HG02642 (cell line): ENCODE data around the gene CBFB.
A peak's percentile ranks its signal among the peaks of the same experiment; 100 is the strongest.
"Not testable (repeated sequence)": the region's sequence is repeated elsewhere in the genome, so short reads cannot be mapped to it uniquely, and the experiment has no call there.

Experiments
- ATAC-seq: cut with Tn5 transposase; IDR thresholded peaks from one replicate; pipeline ENCODE4 v1.9.1; 2021; ENCODE audit warnings: mild to moderate bottlenecking; ENCODE audit not compliant: unreplicated experiment, poor library complexity

Gene CBFB

GRCh38 chr16:67028696-67029253, at the start of gene CBFB:
Gene CBFB, plus strand, starts transcription at chr16:67029149. Its CDS starts 259 bp downstream, at chr16:67029408.
- peak; percentile 81 for ATAC-seq

DNA sequence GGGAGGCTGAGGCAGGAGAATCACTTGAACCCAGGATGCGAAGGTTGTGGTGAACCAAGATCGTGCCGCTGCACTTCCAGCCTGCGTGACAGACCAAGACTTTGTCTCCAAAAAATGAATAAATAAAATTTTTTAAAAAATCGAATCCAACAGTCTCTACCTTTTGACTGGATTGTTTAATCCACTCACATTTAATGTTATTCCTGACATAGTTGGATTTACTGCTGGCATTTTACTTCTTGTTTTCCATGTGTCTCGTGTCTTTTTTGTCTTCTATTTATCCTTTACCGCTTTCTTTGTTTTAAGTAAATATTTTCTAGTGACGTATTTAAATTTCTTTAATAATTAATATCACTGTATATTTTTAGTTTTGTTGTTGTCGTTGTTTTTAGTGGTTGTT, 45.9 kb upstream of the CBFB start:
- ATAC-seq = no peak

GRCh38 chr16:66984892-66985311, 44.0 kb upstream of the CBFB start:
- ATAC-seq = no peak

- no peak for ATAC-seq
Measured at GRCh38 chr16:66986559-66986958, 42.4 kb upstream of the CBFB start.

- ATAC-seq = no peak
Measured at GRCh38 chr16:66988197-66988788, 40.7 kb upstream of the CBFB start, which contains the start of gene CES4A. Gene CES4A, plus strand, starts transcription at chr16:66988589. Its CDS starts 184 bp downstream, at chr16:66988773.

DNA sequence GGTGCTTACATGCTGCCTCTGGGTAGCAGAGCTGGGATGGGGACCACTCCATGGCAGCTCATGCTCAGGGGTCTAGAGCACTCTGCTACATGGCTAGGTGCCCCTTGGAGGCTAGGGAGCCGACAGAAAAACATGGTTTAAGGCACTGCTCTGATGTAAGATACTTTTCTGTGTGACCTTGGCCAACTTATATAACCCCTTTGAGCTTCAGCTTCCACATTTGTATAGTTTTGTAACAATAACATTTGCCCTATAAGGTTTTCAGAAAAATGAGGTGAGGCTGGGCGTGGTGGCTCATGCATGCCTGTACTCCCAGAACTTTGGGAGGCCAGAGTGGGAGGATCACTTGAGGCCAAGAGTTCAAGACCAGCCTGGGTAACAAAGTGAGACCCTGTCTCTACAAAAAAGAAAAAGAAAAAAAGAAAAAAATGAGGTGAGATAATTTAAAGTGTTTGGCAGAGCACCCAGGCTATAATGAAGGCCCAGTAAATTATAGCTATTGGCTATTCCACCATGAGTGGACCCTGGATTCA, 37.3 kb upstream of the CBFB start:
- no peak for ATAC-seq

DNA sequence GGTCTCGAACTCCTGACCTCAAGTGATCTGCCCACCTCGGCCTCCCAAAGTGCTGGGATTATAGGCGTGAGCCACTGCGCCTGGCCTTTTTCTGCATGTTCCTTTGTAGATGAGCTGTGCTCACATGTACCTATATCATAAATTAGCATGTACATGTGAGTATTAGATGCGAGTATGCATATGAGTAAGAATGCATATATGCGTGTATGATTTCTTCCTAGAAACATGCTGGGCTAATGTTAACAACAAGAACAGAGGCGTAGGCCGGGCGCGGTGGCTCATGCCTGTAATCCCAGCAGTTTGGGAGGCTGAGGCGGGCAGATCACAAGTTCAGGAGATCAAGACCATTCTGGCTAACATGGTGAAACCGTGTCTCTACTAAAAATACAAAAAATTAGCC, 35.4 kb upstream of the CBFB start:
- not testable (repeated sequence) for ATAC-seq

DNA sequence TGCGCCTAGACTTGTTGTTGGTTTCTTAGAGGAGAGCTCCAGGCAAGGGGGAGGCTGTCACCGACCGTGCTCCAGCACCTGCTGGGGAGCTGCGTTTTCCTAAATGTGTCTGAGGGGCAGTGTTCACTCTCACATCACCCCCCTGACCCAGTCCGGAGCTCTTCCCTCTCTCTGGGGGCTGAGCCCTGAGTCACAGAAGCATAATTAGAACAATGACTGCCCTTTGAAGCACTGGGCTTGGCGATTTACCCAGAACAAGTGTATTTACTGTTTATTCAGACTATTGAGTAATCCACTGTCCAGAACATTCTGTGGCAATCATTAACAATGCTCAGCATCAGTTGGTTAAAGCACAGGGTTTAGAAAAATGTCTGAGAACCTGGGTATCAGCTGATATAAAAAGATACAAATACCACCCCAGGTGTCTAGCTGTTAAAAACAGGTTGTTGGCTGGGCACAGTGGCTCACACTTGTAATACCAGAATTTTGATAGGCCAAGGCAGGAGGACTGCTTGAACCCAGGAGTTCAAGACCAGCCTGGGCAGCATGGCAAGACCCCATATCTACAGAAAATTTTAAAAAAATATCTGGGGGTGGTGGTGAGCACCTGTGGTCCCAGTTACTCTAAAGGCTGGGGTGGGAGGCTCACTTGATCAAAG, 32.5 kb upstream of the CBFB start:
- no peak for ATAC-seq

DNA sequence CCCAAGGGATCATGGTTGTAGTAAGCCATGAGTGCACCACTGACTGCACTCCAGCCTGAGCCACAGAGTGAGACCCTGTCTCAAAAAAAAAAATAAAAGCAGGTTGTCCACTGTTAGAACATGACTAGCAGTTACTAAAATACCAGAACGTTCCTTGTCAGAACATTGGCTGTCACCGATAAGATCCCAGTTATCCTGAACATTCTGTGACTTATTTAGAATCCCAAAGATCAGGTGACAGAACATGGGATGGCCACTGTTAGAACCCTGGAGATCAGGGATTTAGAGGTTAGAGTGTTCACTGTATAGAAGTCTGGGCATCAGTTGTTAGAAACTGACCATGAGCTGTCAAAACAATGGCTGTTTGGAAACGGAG, 32.0 kb upstream of the CBFB start:
- ATAC-seq = no peak

GRCh38 chr16:67000384-67001351, 28.3 kb upstream of the CBFB start:
- ATAC-seq = no peak

DNA sequence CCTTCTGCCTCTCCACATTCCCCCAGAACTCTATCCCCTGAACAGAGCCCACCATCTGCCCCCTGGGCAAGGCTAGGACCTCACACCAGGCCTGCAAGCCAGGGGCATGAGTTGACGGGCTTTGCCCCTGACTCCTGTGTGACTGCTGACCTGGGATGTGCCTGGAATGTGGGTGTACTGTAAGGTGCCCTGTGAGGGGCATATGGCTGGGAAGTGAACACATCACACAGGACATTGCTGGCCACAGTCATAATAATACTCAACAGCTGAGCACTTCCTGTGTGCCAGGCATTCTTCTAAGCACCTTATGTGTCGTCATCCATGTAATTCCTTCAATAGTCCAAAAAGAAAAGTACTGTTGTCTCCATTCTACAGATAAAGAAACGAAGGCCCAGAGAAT, 27.2 kb upstream of the CBFB start:
- ATAC-seq = no peak

DNA sequence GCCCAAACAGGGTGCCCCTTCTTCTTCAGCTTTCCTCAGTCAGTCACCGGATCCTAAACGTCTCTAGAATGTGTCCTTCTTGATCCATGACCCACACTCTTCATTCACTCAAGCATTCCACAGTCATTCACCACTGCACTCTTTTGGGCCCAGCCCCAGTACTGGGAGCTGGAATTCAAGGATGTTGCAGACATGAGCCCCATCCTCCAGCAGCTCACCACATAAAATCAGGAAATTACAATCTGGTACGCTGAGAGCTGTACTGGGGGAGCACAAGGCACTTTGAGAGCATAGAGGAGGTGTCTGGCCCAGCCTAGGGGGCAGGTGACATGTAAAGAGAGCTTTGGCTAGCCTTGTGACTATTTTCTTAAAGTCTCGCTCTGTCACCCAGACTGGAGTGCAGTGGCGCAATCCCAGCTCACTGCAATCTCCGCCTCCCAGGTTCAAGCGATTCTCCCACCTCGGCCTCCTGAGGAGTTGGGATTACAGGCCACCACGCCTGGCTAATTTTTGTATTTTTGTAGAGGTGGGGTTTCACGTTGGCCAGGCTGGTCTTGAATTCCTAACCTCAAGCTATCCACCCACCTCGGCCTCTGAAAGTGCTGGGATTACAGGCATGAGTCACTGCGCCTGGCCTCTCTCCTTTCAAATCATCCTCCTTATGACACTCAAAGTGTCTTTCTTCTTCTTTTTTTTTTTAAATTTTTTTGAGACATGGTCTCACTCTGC, 21.9 kb upstream of the CBFB start:
- ATAC-seq = no peak

DNA sequence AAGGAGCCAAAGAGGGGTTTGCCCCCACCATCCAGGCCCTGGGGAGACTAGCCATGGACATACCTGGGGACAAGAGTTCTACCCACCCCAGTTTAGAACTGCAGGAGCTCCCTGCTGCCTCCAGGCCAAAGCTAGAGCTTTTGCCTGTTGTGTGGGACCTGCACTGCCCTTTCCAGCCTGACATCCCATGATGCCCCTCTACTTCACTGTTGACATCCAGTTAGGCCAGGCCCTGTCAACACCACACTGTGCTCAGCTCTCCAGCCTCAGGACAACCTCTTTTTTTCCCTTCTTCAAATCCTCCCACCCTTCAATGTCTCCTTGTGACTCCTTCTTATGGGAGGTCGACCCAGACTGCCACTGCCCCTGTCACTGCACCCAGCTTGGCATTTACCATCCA, 19.8 kb upstream of the CBFB start:
- no peak for ATAC-seq

DNA sequence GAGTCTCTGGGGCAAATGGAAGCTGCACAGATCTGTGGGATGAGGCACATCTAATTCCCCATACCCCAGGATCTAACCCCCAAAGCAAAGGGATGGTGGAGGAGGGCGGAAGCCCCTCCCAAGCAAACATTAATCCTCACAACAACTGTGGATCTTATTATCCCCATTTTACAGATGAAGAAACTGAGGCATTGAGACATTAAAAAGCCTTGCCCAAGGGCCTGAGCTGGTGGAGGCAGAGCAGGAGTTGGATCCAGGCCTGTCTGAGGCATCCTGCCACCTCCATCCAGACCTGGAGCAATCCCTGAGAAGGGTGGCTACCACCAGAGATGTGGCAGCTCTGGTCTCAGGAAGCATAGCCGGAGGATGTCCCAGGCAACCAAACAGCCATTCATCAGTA, 17.7 kb upstream of the CBFB start:
- ATAC-seq = no peak

- no peak for ATAC-seq
Measured at GRCh38 chr16:67013233-67013822, 15.6 kb upstream of the CBFB start.

DNA sequence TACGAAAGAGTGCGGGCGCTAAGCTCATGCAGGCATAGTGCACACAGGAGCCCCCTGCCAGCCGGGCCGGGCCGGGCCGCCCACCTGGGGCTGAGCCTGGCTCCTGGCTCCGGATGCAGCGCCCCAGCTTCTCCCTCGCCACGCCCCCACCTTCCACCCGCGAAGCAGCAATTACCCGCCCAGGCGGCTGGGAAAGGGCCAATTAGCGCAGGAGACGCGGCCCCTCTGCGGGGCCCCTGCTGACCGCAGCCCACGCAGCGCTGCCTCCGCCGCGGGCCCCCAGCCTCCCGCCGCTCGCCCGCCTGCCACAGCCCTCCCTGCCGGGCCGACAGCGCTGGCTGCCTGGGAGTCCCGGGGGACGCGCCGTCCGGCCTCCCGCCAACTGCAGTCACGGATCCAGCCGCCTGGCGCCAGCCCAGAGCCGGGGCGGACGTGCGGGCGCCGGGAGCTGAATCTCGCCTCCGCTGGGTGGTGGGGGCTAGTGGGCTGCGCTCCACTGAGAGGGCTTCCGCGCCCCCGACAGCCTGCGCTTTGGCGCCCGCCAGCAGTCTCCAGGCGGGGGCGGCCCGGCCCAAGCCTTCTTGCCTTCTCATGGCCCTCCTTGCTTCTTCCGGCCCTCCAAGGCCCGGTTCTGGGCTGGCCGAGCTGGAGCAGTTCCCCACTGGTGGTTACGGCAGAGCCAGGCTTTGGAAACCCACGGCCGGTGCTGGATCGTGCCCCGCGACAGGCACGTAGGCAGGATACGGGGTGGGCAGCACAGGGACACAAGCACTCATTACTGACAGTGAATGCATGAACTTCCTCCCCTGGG, 14.9 kb upstream of the CBFB start:
- peak; percentile 49 for ATAC-seq

DNA sequence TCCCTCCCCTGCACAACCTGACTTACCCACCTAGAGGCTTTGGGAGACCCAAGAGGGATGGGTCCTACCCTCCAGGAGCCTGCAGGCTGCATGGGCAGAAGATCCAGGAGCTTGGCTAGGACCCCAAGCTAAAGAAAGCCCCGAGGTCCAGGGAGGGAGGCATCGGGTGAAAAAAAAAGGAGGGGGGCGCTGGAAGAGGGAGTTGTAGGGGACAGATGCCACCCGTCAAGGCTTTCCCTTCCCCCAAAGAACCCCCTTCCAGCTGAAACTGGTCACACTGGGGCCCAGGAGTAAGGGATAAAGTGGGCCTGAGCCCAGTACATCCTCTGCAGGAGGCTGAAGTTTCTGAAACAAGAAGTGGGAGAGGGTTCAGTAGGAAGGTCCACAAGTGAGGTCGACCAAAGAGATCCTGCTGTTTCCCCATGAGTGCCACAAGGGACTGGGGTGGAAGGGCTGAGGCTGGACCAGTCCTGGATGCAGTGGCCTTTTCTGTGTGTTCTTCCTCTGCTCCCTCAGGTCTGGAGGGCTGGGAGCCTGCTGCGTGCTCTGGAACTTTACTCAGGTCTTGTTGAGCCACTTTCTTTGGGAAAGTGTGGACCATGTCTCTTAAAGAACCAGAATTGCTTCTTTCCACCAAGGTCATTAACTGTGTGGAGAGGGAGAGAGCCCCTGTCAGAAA, 14.2 kb upstream of the CBFB start:
- no peak for ATAC-seq

DNA sequence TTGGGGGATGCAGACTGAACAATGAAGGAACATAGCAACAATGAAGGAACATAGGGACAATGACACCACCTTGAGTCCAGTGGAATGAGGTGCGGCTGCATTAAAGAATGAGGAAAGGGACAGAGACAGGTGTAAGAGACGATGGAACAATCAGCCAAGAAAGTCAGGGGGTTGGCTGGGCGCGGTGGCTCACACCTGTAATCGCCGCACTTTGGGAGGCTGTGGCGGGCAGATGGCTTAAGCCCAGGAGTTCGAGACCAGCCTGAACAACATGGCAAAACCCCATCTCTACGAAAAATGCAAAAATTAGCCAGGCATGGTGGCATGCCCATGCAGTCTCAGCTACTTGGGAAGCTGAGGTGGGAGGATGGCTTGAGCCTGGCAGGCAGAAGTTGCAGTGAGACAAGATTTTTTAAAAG, 13.6 kb upstream of the CBFB start:
- no peak for ATAC-seq
